ENCODE results near the gene NT5C2. TPM values are rescaled to one million over a fixed set of nuclear protein-coding genes. Genes with fewer than 3 reads are reported as not detected.
A peak's percentile ranks its signal among the peaks of the same experiment; 100 is the strongest.

NT5C2 gene
- total and polyA plus RNA-seq, 2 of the 4 experiments (the other 2 are of a cell fraction), result 60.0 to 65.1 TPM

- TF ChIP-seq MAZ (IDR thresholded peaks at IDR 0.05; ENCODE audit: borderline replicate concordance, low read depth, low read length) (peak; percentile 50; the same call in 1 of the 2 replicates), MXI1 (IDR thresholded peaks at IDR 0.05; ENCODE audit: borderline replicate concordance, low read depth, low read length) (no peak)
These were observed 148.1 kb downstream of the NT5C2 start (continued) for GRCh38 chr10:103044942-103045489.

- no peaks in the 10 kb centered on the region for H4K20me1 ChIP-seq (ENCODE audit: insufficient read depth, low read length)
- no peak overlapping the region for H3K56ac ChIP-seq (ENCODE audit: extremely low read depth, insufficient read depth, low read length)
- H3K79me1 ChIP-seq (ENCODE audit: low read depth in 1 of 2, low read length in 2 of 2), result peaks cover 33 to 68% of the 10 kb centered on the region in 2 experiments; a peak in 3 of 4 replicates
- CTCF ChIA-PET, result interaction anchor here (2.2 kb wide), 1 partner anchor 126 kb away, joined by 5 read pairs; the partner anchor contains the start of gene CNNM2
- POLR2A ChIA-PET (ENCODE audit: unreplicated experiment), result no interaction called here
- ATAC-seq (ENCODE audit: low read depth) (no peak), DNase-seq (no peak)
- H2AK9ac ChIP-seq (replicated peaks; ENCODE audit: low read depth, low read length, poor library complexity), result no peak overlapping the region
- H3K18ac ChIP-seq (ENCODE audit: low read depth, low read length), result peak overlapping the region; percentile 83
- intact Hi-C loops (cut with micrococcal nuclease), result loop anchor here (10.0 kb wide), 1 partner anchor 48 kb away; no protein-coding TSS in a partner anchor
- no peak overlapping the region for H3K4me2 ChIP-seq (ENCODE audit: low read depth, low read length)
- peak overlapping the region; percentile 65 for H4K91ac ChIP-seq (ENCODE audit: insufficient read depth, low read depth, low read length)
- peak overlapping the region; percentile 90 for H3K4ac ChIP-seq (ENCODE audit: low read depth, low read length)
- 80% methylated on average over 4 of the region's 7 CpGs; no CpG with 5 or more reads in 1 of the 2 experiments for WGBS, 2 experiments (ENCODE audit: extremely low coverage in 2 of 2, insufficient read length in 1 of 2)
- peaks cover 50% of the 10 kb centered on the region for H3K4me1 ChIP-seq (ENCODE audit: control insufficient read depth, insufficient read depth, low read length)
- H3K36me3 ChIP-seq (ENCODE audit: control insufficient read depth, insufficient read depth, low read length), result no peaks in the 10 kb centered on the region
- no peaks in the 10 kb centered on the region for H3K9me3 ChIP-seq (ENCODE audit: control insufficient read depth, insufficient read depth, low read length)
- no peak overlapping the region for H3K4me3 ChIP-seq (ENCODE audit: insufficient read depth, low read depth, low read length)
- H3K14ac ChIP-seq (replicated peaks; ENCODE audit: low read depth, low read length), result peak overlapping the region; percentile 67
- no peak overlapping the region for H3K9ac ChIP-seq (ENCODE audit: low read depth, low read length)
- H4K8ac ChIP-seq (ENCODE audit: low read depth in 2 of 2, low read length in 2 of 2), result peak overlapping the region; percentile 45 to 69
- BruUV-seq (replicated peaks), result no TSS peak
- dilution Hi-C loops (cut with HindIII; ENCODE audit: low sequenced_read_pairs, unreplicated experiment), result no loop called here
- in situ Hi-C loops (cut with MboI; ENCODE audit: low sequenced_read_pairs), result loop anchor here (5.0 kb wide), 1 partner anchor 51 kb away; no protein-coding TSS in a partner anchor
- peak overlapping the region; percentile 94 for H2BK120ac ChIP-seq (ENCODE audit: low read depth, low read length)
- no peaks in the 10 kb centered on the region for H3K27me3 ChIP-seq (ENCODE audit: control insufficient read depth, insufficient read depth, low read length)
- peak overlapping the region; percentile 99 for H2BK5ac ChIP-seq (ENCODE audit: low read depth, low read length, poor library complexity, severe bottlenecking)
- peak overlapping the region; percentile 96; the same call in 2 of the 3 replicates for H2BK15ac ChIP-seq (ENCODE audit: low read depth, low read length)
- no peak overlapping the region for H2AFZ ChIP-seq (replicated peaks; ENCODE audit: low read length, poor library complexity)
- H3K23ac ChIP-seq (ENCODE audit: low read depth, low read length), result peak overlapping the region; percentile 82
- H2BK20ac ChIP-seq (ENCODE audit: low read depth, low read length), result peak overlapping the region; percentile 95
- peak overlapping the region; percentile 42; the same call in 1 of the 2 replicates for H3K27ac ChIP-seq (ENCODE audit: insufficient read depth, low read length)
- peak overlapping the region; percentile 92; the same call in 1 of the 2 replicates for H2AK5ac ChIP-seq (ENCODE audit: low read depth, low read length)
- H3K9me1 ChIP-seq (ENCODE audit: insufficient read depth, low read length), result peaks cover 36% of the 10 kb centered on the region
- H4K5ac ChIP-seq (ENCODE audit: low read depth, low read length), result peak overlapping the region; percentile 21
- TF ChIP-seq CTCF (conservative IDR thresholded peaks at IDR 0.05; ENCODE audit: low read depth, low read length) (no peak), POLR2A (IDR thresholded peaks at IDR 0.05; ENCODE audit: low read depth, low read length) (no peak)
These were observed 150.2 kb downstream of the NT5C2 start for GRCh38 chr10:103042908-103043307.

Measured in IMR-90 (cell line).